Measurements from ENCODE around the gene SOCS1.

The SOCS1 gene

DNA sequence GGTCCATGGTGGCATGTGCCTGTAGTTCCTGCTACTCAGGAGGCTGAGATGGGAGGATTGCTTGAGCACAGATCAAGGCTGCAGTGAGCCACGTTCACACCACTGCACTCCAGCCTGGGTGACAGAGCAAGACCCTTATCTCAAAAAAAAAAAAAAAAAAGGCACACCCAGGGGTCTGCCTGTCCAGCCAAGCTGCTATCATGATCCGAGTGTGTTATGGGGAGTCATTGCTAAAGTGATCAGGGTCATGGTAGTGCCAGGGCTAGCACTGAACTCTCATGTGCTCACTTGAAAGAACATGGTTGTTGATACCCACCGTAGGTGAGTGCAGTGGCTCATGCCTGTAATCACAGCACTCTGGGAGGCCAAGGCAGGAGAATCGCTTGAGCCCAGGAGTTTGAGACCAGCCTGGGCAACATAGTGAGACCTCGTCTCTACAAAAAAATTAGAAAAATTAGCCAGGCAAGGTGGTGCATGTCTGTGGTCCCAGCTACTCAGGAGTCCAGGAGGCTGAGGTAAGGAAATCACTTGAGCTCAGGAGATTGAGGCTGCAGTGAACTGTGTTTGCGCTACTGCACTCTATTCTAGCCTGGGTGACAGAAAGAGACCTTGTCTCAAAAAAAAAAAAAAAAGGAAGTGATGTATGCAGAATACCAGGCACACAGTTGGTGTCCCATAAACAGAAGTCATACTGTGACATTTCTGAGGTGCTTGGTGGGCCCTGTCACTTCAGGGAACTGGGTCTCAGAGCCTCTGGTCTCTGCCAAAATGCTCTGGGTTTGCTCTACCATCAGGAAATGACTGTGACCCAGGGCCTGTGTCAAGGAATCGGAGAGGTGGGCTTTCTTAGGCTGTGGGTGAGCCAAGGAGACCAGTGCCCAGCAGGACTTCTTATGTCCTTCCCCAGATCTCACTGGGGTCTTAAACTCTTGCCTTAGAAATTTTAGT lies 23.0 kb upstream of the SOCS1 start:
- Histone ChIP-seq H4K5ac (ENCODE audit: low read length) (no peak overlapping the region), H2BK5ac (ENCODE audit: low read length) (no peak overlapping the region), H3K79me1 (ENCODE audit: low read length) (no peaks in the 10 kb centered on the region), H3K4ac (ENCODE audit: low read depth, low read length) (no peak overlapping the region), H3K4me2 (ENCODE audit: low read length) (no peak overlapping the region), H3K4me1 (ENCODE audit: control insufficient read depth, low read depth, low read length) (peaks cover under 1% of the 10 kb centered on the region), H3K18ac (ENCODE audit: low read length) (no peak overlapping the region), H4K8ac (ENCODE audit: low read depth, low read length) (no peak overlapping the region), H3K23ac (ENCODE audit: low read length) (no peak overlapping the region), H2AK5ac (ENCODE audit: low read length) (no peak overlapping the region), H2BK120ac (ENCODE audit: low read depth, low read length) (no peak overlapping the region), H3K27ac (ENCODE audit: low read depth, low read length) (no peak overlapping the region), H3K4me3 (ENCODE audit: low read length) (no peak overlapping the region), H3K27me3 (ENCODE audit: insufficient read depth, low read length, poor library complexity) (no peaks in the 10 kb centered on the region), H3K36me3 (ENCODE audit: control insufficient read depth, insufficient read depth, low read length) (no peaks in the 10 kb centered on the region), H3K56ac (ENCODE audit: low read length) (no peak overlapping the region), H2BK15ac (replicated peaks; ENCODE audit: low read depth) (no peak overlapping the region), H3K9ac (ENCODE audit: low read length) (no peak overlapping the region), H3K79me2 (ENCODE audit: control insufficient read depth, insufficient read depth, low read length) (no peaks in the 10 kb centered on the region)
- WGBS (ENCODE audit: extremely low coverage, insufficient coverage, low lambda C conversion rate) = no CpG with 5 or more reads among the region's 7 CpGs
- DNase-seq = no peak

DNA sequence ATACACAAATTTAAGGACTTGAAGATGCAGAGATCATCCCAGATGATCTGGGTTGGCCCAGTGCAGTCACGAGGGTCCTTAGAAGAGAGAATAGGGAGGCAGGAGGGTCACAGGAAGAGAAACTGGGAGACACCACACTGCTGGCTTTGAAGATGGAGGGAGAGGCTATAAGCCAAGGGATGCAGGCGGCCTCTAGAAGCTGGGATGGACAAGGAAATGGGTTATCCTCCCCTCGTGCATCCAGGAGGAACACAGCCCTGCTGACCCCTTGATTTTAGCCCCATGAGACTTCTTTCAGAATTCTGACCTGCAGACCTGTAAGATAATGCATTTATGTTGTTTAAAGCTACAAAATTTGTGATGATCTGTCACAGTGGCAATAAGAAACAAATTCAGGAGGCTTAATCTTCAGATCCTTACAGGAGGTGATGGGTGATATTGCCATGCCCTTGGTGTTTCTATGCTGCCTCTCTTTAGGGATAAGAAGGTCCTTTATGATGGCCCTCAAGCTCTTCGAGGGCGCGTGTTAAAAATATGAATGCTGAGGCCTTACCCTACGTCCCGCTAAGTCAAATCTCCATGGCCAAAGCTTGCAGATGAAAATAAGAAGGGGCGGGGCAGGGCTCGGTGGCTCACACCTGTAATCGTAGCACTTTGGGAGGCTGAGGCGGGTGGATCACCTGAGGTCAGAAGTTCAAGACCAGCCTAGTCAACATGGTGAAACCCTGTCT lies 21.8 kb upstream of the SOCS1 start:
- Histone ChIP-seq H3K56ac (ENCODE audit: low read length) (no peak overlapping the region), H4K8ac (ENCODE audit: low read depth, low read length) (no peak overlapping the region), H2BK15ac (replicated peaks; ENCODE audit: low read depth) (no peak overlapping the region), H3K4me1 (ENCODE audit: control insufficient read depth, low read depth, low read length) (peaks cover 2% of the 10 kb centered on the region), H3K79me2 (ENCODE audit: control insufficient read depth, insufficient read depth, low read length) (no peaks in the 10 kb centered on the region), H3K4me3 (ENCODE audit: low read length) (no peak overlapping the region), H3K79me1 (ENCODE audit: low read length) (no peaks in the 10 kb centered on the region), H2BK5ac (ENCODE audit: low read length) (no peak overlapping the region), H2AK5ac (ENCODE audit: low read length) (no peak overlapping the region), H2BK120ac (ENCODE audit: low read depth, low read length) (no peak overlapping the region), H4K5ac (ENCODE audit: low read length) (no peak overlapping the region), H3K36me3 (ENCODE audit: control insufficient read depth, insufficient read depth, low read length) (no peaks in the 10 kb centered on the region), H3K18ac (ENCODE audit: low read length) (no peak overlapping the region), H3K4me2 (ENCODE audit: low read length) (no peak overlapping the region), H3K27me3 (ENCODE audit: insufficient read depth, low read length, poor library complexity) (no peaks in the 10 kb centered on the region), H3K23ac (ENCODE audit: low read length) (no peak overlapping the region), H3K4ac (ENCODE audit: low read depth, low read length) (no peak overlapping the region), H3K27ac (ENCODE audit: low read depth, low read length) (no peak overlapping the region), H3K9ac (ENCODE audit: low read length) (no peak overlapping the region)
- no CpG with 5 or more reads among the region's 12 CpGs for WGBS (ENCODE audit: extremely low coverage, insufficient coverage, low lambda C conversion rate)
- no peak for DNase-seq

GRCh38 chr16:11276896-11277593 lies 21.0 kb upstream of the SOCS1 start:
- DNase-seq = no peak
- no peaks in the 10 kb centered on the region for H3K79me1 ChIP-seq (ENCODE audit: low read length)
- H4K5ac ChIP-seq (ENCODE audit: low read length) = no peak overlapping the region
- H4K8ac ChIP-seq (ENCODE audit: low read depth, low read length) = no peak overlapping the region
- H3K4me1 ChIP-seq (ENCODE audit: control insufficient read depth, low read depth, low read length) = peaks cover 2% of the 10 kb centered on the region
- H3K4ac ChIP-seq (ENCODE audit: low read depth, low read length) = no peak overlapping the region
- no peak overlapping the region for H2BK120ac ChIP-seq (ENCODE audit: low read depth, low read length)
- H3K23ac ChIP-seq (ENCODE audit: low read length) = no peak overlapping the region
- no peak overlapping the region for H3K27ac ChIP-seq (ENCODE audit: low read depth, low read length)
- H3K79me2 ChIP-seq (ENCODE audit: control insufficient read depth, insufficient read depth, low read length) = no peaks in the 10 kb centered on the region
- H3K27me3 ChIP-seq (ENCODE audit: insufficient read depth, low read length, poor library complexity) = no peaks in the 10 kb centered on the region
- H2BK5ac ChIP-seq (ENCODE audit: low read length) = no peak overlapping the region
- no CpG with 5 or more reads among the region's 11 CpGs for WGBS (ENCODE audit: extremely low coverage, insufficient coverage, low lambda C conversion rate)
- no peak overlapping the region for H3K18ac ChIP-seq (ENCODE audit: low read length)
- no peak overlapping the region for H3K4me2 ChIP-seq (ENCODE audit: low read length)
- no peak overlapping the region for H2BK15ac ChIP-seq (replicated peaks; ENCODE audit: low read depth)
- H3K4me3 ChIP-seq (ENCODE audit: low read length) = no peak overlapping the region
- H3K36me3 ChIP-seq (ENCODE audit: control insufficient read depth, insufficient read depth, low read length) = no peaks in the 10 kb centered on the region
- no peak overlapping the region for H3K9ac ChIP-seq (ENCODE audit: low read length)
- H2AK5ac ChIP-seq (ENCODE audit: low read length) = no peak overlapping the region
- H3K56ac ChIP-seq (ENCODE audit: low read length) = no peak overlapping the region

DNA sequence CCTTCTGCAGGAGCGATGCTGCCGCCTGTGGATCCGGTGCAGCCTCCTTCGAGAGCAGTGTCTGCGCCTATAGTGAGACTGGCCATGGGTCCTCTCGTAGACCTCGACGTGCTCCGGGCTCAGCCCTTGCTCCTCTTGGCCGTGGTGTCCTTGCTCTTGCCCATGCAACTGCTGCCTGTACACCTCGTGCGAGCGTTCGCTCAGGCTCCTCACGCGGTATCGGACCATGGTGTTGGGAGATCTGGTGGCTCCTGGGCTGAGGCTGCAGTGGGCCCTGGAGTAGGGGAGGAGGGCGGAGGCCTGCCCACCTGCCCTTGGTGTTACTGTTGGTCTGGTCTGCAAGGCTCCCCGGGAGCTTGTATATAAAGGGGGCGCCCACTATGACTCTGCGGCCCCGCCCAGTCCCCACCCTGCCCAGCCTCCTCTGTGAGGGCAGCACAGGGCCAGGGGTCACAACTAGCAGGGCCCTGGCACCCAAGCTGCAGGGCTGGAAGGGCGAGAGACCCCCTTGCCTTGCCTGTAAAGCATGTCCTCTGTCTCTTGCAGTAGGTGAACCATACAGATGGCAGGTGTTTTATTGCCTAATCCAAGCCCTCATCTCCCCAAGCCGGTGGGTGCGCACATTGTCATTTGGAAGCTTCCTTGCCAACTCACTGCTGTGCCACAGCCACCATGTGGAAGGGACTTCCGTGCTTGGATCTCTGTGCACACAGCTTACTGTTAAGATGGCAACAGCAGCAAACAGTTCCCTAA lies 20.3 kb upstream of the SOCS1 start, which contains the start of gene PRM2:
TSS of gene PRM2 (minus strand) at position 338 of the 753 bp plus-strand sequence. CDS start at position 228, 110 bp downstream.
- DNase-seq = no peak
- Histone ChIP-seq H3K79me1 (ENCODE audit: low read length) (no peaks in the 10 kb centered on the region), H2BK5ac (ENCODE audit: low read length) (no peak within 1 kb of the TSS), H3K4me2 (ENCODE audit: low read length) (no peak within 1 kb of the TSS), H3K27me3 (ENCODE audit: insufficient read depth, low read length, poor library complexity) (no peaks in the 10 kb centered on the region), H4K8ac (ENCODE audit: low read depth, low read length) (no peak within 1 kb of the TSS), H3K27ac (ENCODE audit: low read depth, low read length) (no peak within 1 kb of the TSS), H3K36me3 (ENCODE audit: control insufficient read depth, insufficient read depth, low read length) (no peaks in the 10 kb centered on the region), H2BK120ac (ENCODE audit: low read depth, low read length) (no peak within 1 kb of the TSS), H3K9ac (ENCODE audit: low read length) (no peak within 1 kb of the TSS), H3K4ac (ENCODE audit: low read depth, low read length) (no peak within 1 kb of the TSS), H3K56ac (ENCODE audit: low read length) (no peak within 1 kb of the TSS), H4K5ac (ENCODE audit: low read length) (no peak within 1 kb of the TSS), H3K79me2 (ENCODE audit: control insufficient read depth, insufficient read depth, low read length) (no peaks in the 10 kb centered on the region), H3K18ac (ENCODE audit: low read length) (no peak within 1 kb of the TSS), H3K4me1 (ENCODE audit: control insufficient read depth, low read depth, low read length) (peaks cover 2% of the 10 kb centered on the region), H2AK5ac (ENCODE audit: low read length) (no peak within 1 kb of the TSS), H2BK15ac (replicated peaks; ENCODE audit: low read depth) (no peak within 1 kb of the TSS), H3K4me3 (ENCODE audit: low read length) (no peak within 1 kb of the TSS), H3K23ac (ENCODE audit: low read length) (no peak within 1 kb of the TSS)
- WGBS (ENCODE audit: extremely low coverage, insufficient coverage, low lambda C conversion rate) = no CpG with 5 or more reads among the region's 26 CpGs

DNA sequence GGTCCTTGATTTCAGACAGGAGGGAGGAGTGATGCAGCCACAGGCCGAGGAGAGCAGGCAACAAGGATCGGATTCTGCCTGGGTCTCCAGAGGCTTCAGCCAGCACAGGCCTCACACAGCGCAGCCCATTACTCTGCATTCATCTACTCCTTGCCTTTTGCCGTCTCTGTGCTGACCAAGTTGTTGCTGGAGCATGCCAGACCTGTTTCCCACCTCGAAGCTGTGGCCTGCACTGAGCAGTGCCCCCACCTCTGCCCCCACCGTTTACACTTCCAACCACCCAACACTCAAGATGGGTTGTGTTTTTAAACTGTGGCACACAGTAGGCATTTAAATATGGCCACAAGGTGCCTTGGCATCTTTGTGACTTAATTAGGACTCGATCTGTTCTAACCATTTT lies 19.0 kb upstream of the SOCS1 start:
- Histone ChIP-seq H3K79me1 (ENCODE audit: low read length) (no peaks in the 10 kb centered on the region), H2AK5ac (ENCODE audit: low read length) (no peak overlapping the region), H3K56ac (ENCODE audit: low read length) (no peak overlapping the region), H3K4me1 (ENCODE audit: control insufficient read depth, low read depth, low read length) (peaks cover 2% of the 10 kb centered on the region), H3K23ac (ENCODE audit: low read length) (no peak overlapping the region), H3K79me2 (ENCODE audit: control insufficient read depth, insufficient read depth, low read length) (no peaks in the 10 kb centered on the region), H2BK5ac (ENCODE audit: low read length) (no peak overlapping the region), H3K4me2 (ENCODE audit: low read length) (no peak overlapping the region), H4K5ac (ENCODE audit: low read length) (no peak overlapping the region), H3K4me3 (ENCODE audit: low read length) (no peak overlapping the region), H3K4ac (ENCODE audit: low read depth, low read length) (no peak overlapping the region), H3K18ac (ENCODE audit: low read length) (no peak overlapping the region), H4K8ac (ENCODE audit: low read depth, low read length) (no peak overlapping the region), H3K9ac (ENCODE audit: low read length) (no peak overlapping the region), H3K27me3 (ENCODE audit: insufficient read depth, low read length, poor library complexity) (no peaks in the 10 kb centered on the region), H3K36me3 (ENCODE audit: control insufficient read depth, insufficient read depth, low read length) (no peaks in the 10 kb centered on the region), H2BK15ac (replicated peaks; ENCODE audit: low read depth) (no peak overlapping the region), H2BK120ac (ENCODE audit: low read depth, low read length) (no peak overlapping the region), H3K27ac (ENCODE audit: low read depth, low read length) (no peak overlapping the region)
- WGBS (ENCODE audit: extremely low coverage, insufficient coverage, low lambda C conversion rate) = no CpG with 5 or more reads among the region's 7 CpGs
- DNase-seq = no peak
